ENCODE measurements around the gene SERINC4.

DNA sequence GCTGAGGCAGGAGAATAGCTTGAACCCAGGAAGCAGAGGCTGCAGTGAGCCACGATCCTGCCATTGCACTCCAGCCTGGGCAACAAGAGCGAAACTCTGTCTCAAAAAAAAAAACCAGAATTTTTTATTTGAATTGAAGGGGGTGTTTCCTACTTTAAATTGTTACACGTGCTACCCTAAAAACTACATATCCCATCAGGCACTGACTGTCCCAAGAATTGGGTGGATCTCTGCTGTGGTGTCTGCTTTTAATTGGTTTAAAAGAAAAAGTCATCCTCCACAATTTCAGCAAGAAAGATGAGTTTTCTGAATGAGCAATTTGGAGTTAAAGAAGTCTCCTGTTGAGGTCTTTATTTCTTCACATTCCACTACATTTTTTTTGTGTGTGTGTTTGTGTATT is 51.6 kb downstream of the SERINC4 start:
- TF ChIP-seq, protein P1, sequence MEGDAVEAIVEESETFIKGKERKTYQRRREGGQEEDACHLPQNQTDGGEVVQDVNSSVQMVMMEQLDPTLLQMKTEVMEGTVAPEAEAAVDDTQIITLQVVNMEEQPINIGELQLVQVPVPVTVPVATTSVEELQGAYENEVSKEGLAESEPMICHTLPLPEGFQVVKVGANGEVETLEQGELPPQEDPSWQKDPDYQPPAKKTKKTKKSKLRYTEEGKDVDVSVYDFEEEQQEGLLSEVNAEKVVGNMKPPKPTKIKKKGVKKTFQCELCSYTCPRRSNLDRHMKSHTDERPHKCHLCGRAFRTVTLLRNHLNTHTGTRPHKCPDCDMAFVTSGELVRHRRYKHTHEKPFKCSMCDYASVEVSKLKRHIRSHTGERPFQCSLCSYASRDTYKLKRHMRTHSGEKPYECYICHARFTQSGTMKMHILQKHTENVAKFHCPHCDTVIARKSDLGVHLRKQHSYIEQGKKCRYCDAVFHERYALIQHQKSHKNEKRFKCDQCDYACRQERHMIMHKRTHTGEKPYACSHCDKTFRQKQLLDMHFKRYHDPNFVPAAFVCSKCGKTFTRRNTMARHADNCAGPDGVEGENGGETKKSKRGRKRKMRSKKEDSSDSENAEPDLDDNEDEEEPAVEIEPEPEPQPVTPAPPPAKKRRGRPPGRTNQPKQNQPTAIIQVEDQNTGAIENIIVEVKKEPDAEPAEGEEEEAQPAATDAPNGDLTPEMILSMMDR (conservative IDR thresholded peaks at IDR 0.05 in 1 of 2, IDR thresholded peaks at IDR 0.05 in 1 of 2; ENCODE audit: extremely low read depth in 1 of 2, insufficient read depth in 1 of 2, low read depth in 1 of 2, low read length in 2 of 2) = no peak
- TF ChIP-seq EZH2 (IDR thresholded peaks at IDR 0.05; ENCODE audit: borderline replicate concordance, low read length) = no peak

Measured in mammary epithelial cell (primary cell).